NT2/D1 (cell line): ENCODE measurements around the gene ITCH.
"Not testable (repeated sequence)": the region's sequence is repeated elsewhere in the genome, so short reads cannot be mapped to it uniquely, and the experiment has no call there.

Experiments
- DNase-seq: peaks from one replicate; pipeline ENCODE4 v3.0.0-alpha.2; 2011; ENCODE audit warnings: low read depth, low spot score
- H3K27me3 ChIP-seq: 2 replicates; pipeline ENCODE4 v1.6.0; 2011; ENCODE audit warnings: mild to moderate bottlenecking; ENCODE audit not compliant: insufficient read length, insufficient read depth
- H3K36me3 ChIP-seq: 2 replicates; pipeline ENCODE4 v1.6.1; 2011; ENCODE audit warnings: mild to moderate bottlenecking, low read length, mixed read lengths; ENCODE audit not compliant: insufficient read depth, insufficient read length
- H3K4me1 ChIP-seq: 2 replicates; pipeline ENCODE4 v1.5.1; 2011; ENCODE audit not compliant: insufficient read depth, insufficient read length
- H3K4me3 ChIP-seq: 2 replicates; pipeline ENCODE4 v1.5.1; 2011; ENCODE audit warnings: low read depth; ENCODE audit not compliant: insufficient read length
- H3K9ac ChIP-seq: 2 replicates; pipeline ENCODE4 v1.6.0; 2011; ENCODE audit warnings: low read depth; ENCODE audit not compliant: insufficient read length
- H3K9me3 ChIP-seq: 2 replicates; pipeline ENCODE4 v1.5.1; 2011; ENCODE audit warnings: mild to moderate bottlenecking, low read length; ENCODE audit not compliant: insufficient read depth
- SUZ12 ChIP-seq: IDR thresholded peaks from 2 replicates; pipeline ENCODE4 v1.6.1; 2011; ENCODE audit not compliant: insufficient read length, insufficient read depth; ENCODE audit errors: extremely low read depth
- YY1 ChIP-seq: IDR thresholded peaks from 2 replicates; pipeline ENCODE4 v1.6.1; 2011; ENCODE audit not compliant: insufficient read length, insufficient read depth
- ZNF274 ChIP-seq: IDR thresholded peaks from 2 replicates; pipeline ENCODE4 v1.6.1; 2011; ENCODE audit warnings: mild to moderate bottlenecking, low read depth, low read length

Gene ITCH

DNA sequence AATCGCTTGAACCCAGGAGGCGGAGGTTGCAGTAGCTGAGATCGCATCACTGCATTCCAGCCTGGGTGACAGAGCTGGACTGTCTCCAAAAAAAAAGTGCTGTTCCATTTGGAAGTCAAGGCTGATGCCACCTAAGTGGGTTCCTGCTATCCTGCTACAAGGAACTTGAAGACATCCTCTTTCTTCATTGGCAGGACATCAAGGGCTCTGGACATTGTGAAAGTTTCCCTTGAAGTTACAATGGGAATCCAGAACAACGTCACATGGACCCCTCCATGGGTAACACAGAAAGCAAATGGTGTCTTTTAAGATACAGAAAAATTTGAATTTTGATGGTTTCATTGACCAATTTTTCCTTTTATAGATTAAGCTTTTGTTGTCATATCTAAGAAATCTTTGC, 15.5 kb upstream of the ITCH start:
- H3K9ac ChIP-seq = no peak overlapping the region
- no peak for TF ChIP-seq YY1
- no peak for TF ChIP-seq ZNF274
- TF ChIP-seq SUZ12 = no peak
- H3K4me3 ChIP-seq = no peak overlapping the region
- no peak for DNase-seq
- no peaks in the 10 kb centered on the region for H3K27me3 ChIP-seq
- H3K9me3 ChIP-seq = no peaks in the 10 kb centered on the region
- peaks cover 2% of the 10 kb centered on the region for H3K4me1 ChIP-seq
- H3K36me3 ChIP-seq = no peaks in the 10 kb centered on the region

DNA sequence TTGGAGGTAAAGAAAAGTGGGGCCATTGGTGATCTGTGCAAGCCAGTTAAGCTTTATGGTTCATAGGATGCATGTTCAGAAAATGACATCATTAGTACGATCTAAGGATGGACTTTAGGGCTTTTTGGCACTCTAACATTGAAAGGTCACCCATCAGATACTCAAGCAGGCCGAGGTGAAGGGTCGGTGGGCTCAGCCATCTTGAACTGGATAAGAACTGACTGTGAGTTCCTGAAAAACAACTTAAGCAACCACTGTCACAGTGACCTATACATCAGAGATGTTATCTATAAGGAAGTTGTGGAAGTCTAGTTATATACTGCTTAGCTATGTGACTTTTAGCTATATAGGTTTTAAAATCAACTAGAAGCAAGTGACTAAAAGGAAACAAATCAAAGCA, 13.0 kb upstream of the ITCH start:
- no peaks in the 10 kb centered on the region for H3K36me3 ChIP-seq
- TF ChIP-seq SUZ12 (no peak), YY1 (no peak), ZNF274 (no peak)
- DNase-seq = no peak

DNA sequence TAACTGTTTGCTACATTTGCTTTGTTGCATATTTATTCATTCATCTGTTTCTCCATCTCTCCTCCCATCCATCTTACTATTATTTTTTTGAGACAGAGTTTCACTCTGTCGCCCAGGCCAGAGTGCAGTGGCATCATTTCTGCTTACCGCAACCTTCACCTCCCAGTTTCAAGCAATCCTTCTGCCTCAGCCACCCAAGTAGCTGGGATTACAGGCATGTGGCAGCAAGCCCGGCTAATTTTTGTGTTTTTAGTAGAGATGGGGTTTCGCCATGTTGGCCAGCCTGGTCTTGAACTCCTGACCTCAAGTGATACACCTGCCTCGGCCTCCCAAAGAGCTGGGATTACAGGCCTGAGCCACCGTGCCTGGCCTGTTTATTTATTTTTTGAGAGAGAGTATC, 9.6 kb upstream of the ITCH start:
- not testable (repeated sequence) for H3K9me3 ChIP-seq, DNase-seq, H3K4me1 ChIP-seq, H3K36me3 ChIP-seq, H3K4me3 ChIP-seq, H3K27me3 ChIP-seq, H3K9ac ChIP-seq

More for the DNA sequence above, 13.0 kb upstream of the ITCH start:
- Histone ChIP-seq H3K4me3 (no peak overlapping the region), H3K9ac (no peak overlapping the region), H3K27me3 (no peaks in the 10 kb centered on the region), H3K9me3 (no peaks in the 10 kb centered on the region), H3K4me1 (peaks cover 2% of the 10 kb centered on the region)

DNA sequence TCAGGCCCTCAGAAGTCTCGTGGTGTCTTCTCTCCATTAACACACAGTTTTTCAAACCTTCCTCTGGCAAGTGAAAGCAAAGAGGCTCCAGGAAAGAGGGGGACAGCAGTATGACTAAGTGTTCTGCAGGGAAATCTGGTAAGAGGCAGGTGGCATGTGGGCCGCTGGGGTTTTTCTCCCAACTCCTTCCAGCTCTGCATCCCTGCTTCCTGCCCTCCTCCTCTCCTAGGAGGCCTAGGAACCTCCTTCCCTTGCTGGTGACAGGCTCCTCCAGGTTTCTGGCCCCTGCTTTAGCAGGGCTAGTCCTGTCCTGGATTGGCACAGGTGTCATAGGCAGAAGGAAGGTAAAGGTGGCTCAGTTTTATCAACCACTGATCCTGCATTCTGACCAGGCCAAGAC, 7.6 kb upstream of the ITCH start:
- H3K9ac ChIP-seq = no peak overlapping the region
- H3K4me3 ChIP-seq = no peak overlapping the region
- H3K9me3 ChIP-seq = no peaks in the 10 kb centered on the region
- TF ChIP-seq YY1 (no peak), ZNF274 (no peak), SUZ12 (no peak)
- no peak for DNase-seq
- H3K36me3 ChIP-seq = no peaks in the 10 kb centered on the region
- no peaks in the 10 kb centered on the region for H3K27me3 ChIP-seq
- H3K4me1 ChIP-seq = no peaks in the 10 kb centered on the region

DNA sequence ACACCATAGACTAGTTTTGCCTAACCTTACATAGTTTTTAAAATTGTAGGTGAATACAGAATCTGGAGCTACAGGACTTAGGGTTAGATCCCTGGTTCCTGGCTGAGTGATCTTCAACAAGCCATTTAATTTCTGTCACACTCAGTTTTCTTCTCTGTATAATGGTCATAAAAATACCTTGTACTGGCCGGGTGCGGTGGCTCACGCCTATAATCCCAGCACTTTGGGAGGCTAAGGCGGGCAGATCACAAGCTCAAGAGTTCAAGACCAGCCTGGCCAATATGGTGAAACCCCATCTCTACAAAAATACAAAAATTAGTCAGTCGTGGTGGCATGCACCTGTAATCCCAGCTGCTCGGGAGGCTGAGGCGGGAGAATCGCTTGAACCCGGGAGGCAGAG, 3.3 kb upstream of the ITCH start:
- not testable (repeated sequence) for H3K9me3 ChIP-seq, DNase-seq, H3K4me3 ChIP-seq, H3K4me1 ChIP-seq, H3K27me3 ChIP-seq, H3K9ac ChIP-seq, H3K36me3 ChIP-seq

DNA sequence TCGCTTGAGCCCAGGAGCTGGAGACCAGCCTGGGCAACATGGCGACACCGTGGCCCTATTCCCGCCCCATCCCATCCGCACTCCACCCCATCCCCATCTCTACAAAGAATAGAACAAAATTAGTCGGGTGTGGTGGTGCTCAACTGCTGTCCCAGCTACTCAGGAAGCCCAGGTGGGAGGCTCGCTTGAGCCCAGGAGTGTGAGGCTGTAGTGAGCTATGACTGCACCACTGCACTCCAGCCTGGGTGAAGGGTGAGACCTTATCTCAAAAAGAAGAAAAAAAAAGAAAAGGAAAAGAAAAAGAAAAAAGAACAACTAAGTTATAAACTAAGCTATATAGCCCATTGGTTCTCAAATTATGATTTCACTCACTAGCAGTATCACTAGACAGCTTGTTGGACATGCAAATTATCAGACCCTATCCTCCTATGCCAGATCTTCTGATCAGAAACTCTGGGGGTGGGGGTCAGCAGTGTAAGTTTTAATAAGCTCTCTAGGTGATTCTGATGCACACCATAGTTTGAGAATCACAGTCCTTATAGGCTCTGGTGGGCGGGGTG, 491 bp upstream of the ITCH start:
- H3K9ac ChIP-seq = peak overlapping the region; percentile 92
- H3K36me3 ChIP-seq = peaks cover 19% of the 10 kb centered on the region
- H3K27me3 ChIP-seq = no peaks in the 10 kb centered on the region
- H3K9me3 ChIP-seq = no peaks in the 10 kb centered on the region
- peak overlapping the region; percentile 90 for H3K4me3 ChIP-seq
- H3K4me1 ChIP-seq = no peaks in the 10 kb centered on the region
- DNase-seq = no peak
- no peak for TF ChIP-seq YY1
- no peak for TF ChIP-seq SUZ12
- TF ChIP-seq ZNF274 = no peak

DNA sequence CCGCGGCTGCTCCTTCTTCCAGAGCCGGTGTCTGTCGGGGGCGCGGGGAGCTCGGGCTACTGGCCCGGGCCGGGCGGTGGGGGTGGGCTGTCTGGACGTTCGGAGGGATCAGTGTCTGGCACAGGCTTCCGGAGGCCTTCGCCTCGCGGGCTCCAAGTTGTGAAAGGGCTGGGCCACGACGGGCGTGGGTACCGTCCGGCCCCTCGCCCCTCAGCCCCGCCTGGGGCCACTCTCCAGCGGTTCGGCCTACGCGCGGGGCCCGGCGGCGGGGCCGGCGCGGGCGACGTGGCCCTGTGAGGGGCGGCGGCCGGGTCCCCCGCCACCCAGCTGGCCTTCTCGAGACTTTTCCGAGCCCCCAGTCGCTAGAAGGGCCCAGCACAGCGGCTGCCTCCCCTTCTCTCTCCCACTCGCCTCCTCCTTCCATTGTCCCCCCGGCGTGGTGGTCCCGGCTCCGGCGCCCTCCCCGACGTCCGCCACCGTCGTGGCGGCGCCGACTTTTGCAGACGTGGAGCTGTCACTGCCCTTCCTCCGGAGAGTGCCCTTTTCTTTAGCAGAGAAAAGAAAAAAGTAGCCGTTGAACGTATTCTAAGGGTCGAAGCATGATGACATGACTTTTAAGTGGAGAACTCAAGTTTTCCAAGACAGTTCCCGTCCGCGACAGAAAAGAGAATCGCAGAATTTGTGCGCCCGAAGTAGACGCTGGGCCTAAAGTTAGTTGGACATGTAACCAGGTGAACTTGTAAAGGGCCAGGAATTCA, 571 bp downstream of the ITCH start:
- peak overlapping the region; percentile 90 for H3K4me3 ChIP-seq
- H3K9me3 ChIP-seq = no peaks in the 10 kb centered on the region
- TF ChIP-seq SUZ12 (no peak), YY1 (no peak), ZNF274 (no peak)
- no peaks in the 10 kb centered on the region for H3K27me3 ChIP-seq
- H3K36me3 ChIP-seq = peaks cover 21% of the 10 kb centered on the region
- DNase-seq = no peak
- H3K4me1 ChIP-seq = no peaks in the 10 kb centered on the region
- H3K9ac ChIP-seq = peak overlapping the region; percentile 92

DNA sequence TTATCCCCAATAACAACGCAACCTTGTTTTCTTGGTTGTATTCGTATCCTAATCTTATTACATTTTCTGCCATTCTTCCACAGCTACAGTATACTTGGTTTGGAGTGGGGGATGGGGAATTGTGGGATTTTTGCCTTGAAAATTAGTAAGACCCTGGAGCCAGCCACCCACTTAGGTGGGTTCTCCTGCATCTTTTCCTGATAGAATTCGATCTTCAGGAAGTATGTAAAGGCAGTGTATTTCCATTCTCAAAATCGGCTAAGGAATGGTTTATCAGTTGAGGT, 1.1 kb downstream of the ITCH start:
- no peak for TF ChIP-seq YY1
- Histone ChIP-seq H3K4me3 (peak overlapping the region; percentile 90), H3K36me3 (peaks cover 24% of the 10 kb centered on the region), H3K9ac (peak overlapping the region; percentile 92), H3K4me1 (no peaks in the 10 kb centered on the region), H3K9me3 (no peaks in the 10 kb centered on the region), H3K27me3 (no peaks in the 10 kb centered on the region)
- no peak for DNase-seq
